SK-N-SH (cell line): ENCODE data around the gene TAC1.

Experiments
- NFIC ChIP-seq: IDR thresholded peaks from 2 replicates; pipeline ENCODE4 v1.4.0; 2012; ENCODE audit warnings: borderline replicate concordance
- TF ChIP-seq, protein P1 (sequence below): fragments of 200-600 bp; sonication (generic); IDR thresholded peaks from 2 replicates; pipeline ENCODE4 v1.6.1; 2017; ENCODE audit warnings: antibody characterized with exemption, mild to moderate bottlenecking, moderate library complexity
- TF ChIP-seq, protein P2 (sequence below): IDR thresholded peaks from 2 replicates; pipeline ENCODE4 v1.4.0; 2012; ENCODE audit warnings: low read depth

DNA sequence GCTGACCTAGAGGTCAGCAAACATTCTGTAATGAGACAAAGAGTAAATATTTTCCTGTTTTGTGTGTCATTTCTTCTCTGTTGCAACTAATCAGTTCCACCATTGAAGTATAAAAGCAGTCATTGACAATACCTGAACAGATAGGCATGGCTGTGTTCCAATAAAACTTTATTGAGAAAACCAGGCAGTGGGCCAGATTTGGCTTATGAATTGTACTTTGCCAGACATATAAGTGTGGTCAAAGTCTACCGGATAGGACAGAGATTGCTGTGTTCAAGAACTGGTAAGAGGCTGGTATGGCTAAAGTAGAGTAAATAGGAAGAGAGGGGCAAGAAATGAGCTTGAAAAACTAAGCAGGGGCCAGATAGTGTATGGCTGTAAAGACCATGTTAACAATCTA lies 38.3 kb upstream of the TAC1 start:
- TF ChIP-seq, protein P1, sequence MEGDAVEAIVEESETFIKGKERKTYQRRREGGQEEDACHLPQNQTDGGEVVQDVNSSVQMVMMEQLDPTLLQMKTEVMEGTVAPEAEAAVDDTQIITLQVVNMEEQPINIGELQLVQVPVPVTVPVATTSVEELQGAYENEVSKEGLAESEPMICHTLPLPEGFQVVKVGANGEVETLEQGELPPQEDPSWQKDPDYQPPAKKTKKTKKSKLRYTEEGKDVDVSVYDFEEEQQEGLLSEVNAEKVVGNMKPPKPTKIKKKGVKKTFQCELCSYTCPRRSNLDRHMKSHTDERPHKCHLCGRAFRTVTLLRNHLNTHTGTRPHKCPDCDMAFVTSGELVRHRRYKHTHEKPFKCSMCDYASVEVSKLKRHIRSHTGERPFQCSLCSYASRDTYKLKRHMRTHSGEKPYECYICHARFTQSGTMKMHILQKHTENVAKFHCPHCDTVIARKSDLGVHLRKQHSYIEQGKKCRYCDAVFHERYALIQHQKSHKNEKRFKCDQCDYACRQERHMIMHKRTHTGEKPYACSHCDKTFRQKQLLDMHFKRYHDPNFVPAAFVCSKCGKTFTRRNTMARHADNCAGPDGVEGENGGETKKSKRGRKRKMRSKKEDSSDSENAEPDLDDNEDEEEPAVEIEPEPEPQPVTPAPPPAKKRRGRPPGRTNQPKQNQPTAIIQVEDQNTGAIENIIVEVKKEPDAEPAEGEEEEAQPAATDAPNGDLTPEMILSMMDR, result no peak
- TF ChIP-seq, protein P2, sequence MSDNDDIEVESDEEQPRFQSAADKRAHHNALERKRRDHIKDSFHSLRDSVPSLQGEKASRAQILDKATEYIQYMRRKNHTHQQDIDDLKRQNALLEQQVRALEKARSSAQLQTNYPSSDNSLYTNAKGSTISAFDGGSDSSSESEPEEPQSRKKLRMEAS, result no peak
- TF ChIP-seq NFIC, result no peak
